Esophagus muscularis mucosa (tissue), 3 donors: ENCODE results near the gene PSPC1.

Source experiments
- CTCF ChIP-seq, 3 experiments: fragments of 200-600 bp in 2 of 3; fragments of 450-650 bp in 1 of 3; sonication (generic) in 2 of 3; IDR thresholded peaks; one replicate each; pipeline ENCODE4 v1.5.1; 2017 to 2019; ENCODE audit warnings: antibody characterized with exemption in 3 of 3, mild to moderate bottlenecking in 2 of 3, moderate library complexity in 1 of 3
- POLR2AphosphoS5 ChIP-seq, 2 donors: sonication (generic); formaldehyde crosslinking; IDR thresholded peaks; one replicate each; pipeline ENCODE4 v1.6.1; 2017; ENCODE audit warnings: antibody characterized with exemption in 2 of 2

GRCh38 chr13:19695829-19696228 lies 86.9 kb downstream of the PSPC1 start:
- TF ChIP-seq CTCF (IDR thresholded peaks at IDR 0.05) (no peak), POLR2AphosphoS5 (IDR thresholded peaks at IDR 0.05) (no peak)
